Activated gamma-delta T cell treated with Interleukin-2 at 50 U/mL for 16 hours (primary cell): ENCODE data around the gene PAQR5.
"Not testable (repeated sequence)": the region's sequence is repeated elsewhere in the genome, so short reads cannot be mapped to it uniquely, and the experiment has no call there.

Experiments
- DNase-seq: peaks from one replicate; pipeline ENCODE4 v3.0.0-alpha.2; 2020

The PAQR5 gene

GRCh38 chr15:69358850-69359249, 60.1 kb downstream of the PAQR5 start:
- DNase-seq = no peak

GRCh38 chr15:69359722-69360121, 61.0 kb downstream of the PAQR5 start:
- no peak for DNase-seq

- no peak for DNase-seq
These were observed 61.9 kb downstream of the PAQR5 start for GRCh38 chr15:69360642-69361041.

- DNase-seq = no peak
These were observed 68.5 kb downstream of the PAQR5 start for GRCh38 chr15:69367236-69367635.

- no peak for DNase-seq
These were observed 70.9 kb downstream of the PAQR5 start for GRCh38 chr15:69369631-69370030.

GRCh38 chr15:69373406-69373805, 74.7 kb downstream of the PAQR5 start:
- DNase-seq = no peak

- DNase-seq = no peak
These were observed 76.6 kb downstream of the PAQR5 start for GRCh38 chr15:69375151-69375790.

GRCh38 chr15:69377216-69377970, 78.7 kb downstream of the PAQR5 start:
- DNase-seq = no peak

- DNase-seq = no peak
These were observed 81.5 kb downstream of the PAQR5 start for GRCh38 chr15:69380100-69380725.

GRCh38 chr15:69380726-69381105, 82.0 kb downstream of the PAQR5 start:
- no peak for DNase-seq

GRCh38 chr15:69382176-69382575, 83.5 kb downstream of the PAQR5 start:
- not testable (repeated sequence) for DNase-seq

- DNase-seq = not testable (repeated sequence)
These were observed 85.4 kb downstream of the PAQR5 start for GRCh38 chr15:69384066-69384465.

GRCh38 chr15:69384626-69385598, 86.2 kb downstream of the PAQR5 start:
- DNase-seq = no peak

- no peak for DNase-seq
These were observed 87.1 kb downstream of the PAQR5 start for GRCh38 chr15:69385831-69386230.

- DNase-seq = no peak
These were observed 87.6 kb downstream of the PAQR5 start for GRCh38 chr15:69386284-69386683.

- DNase-seq = no peak
These were observed 89.6 kb downstream of the PAQR5 start for GRCh38 chr15:69388260-69388705.

- no peak for DNase-seq
These were observed 90.7 kb downstream of the PAQR5 start for GRCh38 chr15:69389426-69389825.

GRCh38 chr15:69390575-69390974, 91.9 kb downstream of the PAQR5 start:
- no peak for DNase-seq

GRCh38 chr15:69391046-69391757, 92.5 kb downstream of the PAQR5 start:
- no peak for DNase-seq

- DNase-seq = no peak
These were observed 93.6 kb downstream of the PAQR5 start for GRCh38 chr15:69392352-69392751.

GRCh38 chr15:69393831-69394491, 95.2 kb downstream of the PAQR5 start:
- no peak for DNase-seq
